NK-92 (cell line): ENCODE measurements around the gene MYLK2.

Experiments
- DNase-seq: peaks from one replicate; lab custom pipeline; 2025; ENCODE audit not compliant: unreplicated experiment; lab: John Stamatoyannopoulos, UW

MYLK2 gene

DNA sequence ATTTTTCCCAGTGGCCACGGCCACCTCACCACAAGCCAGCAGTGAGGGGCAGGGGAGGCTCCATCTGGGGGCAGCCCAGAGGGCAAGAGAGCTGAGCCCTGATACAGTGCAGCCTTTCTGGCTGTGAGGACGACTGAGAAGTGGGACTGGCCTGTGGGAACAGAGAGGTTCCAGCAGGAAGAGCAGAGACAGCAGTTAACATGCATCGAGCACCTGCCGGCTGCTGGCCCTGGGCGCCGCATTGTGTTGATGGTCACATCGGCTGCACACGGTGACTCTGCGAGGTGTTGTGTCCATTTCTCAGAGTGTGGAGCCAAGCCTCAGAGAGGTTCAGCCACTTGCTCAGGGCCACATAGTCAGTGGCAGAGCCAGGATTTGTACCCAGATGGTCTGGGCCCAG is 16.4 kb downstream of the MYLK2 start:
- no peak for DNase-seq

DNA sequence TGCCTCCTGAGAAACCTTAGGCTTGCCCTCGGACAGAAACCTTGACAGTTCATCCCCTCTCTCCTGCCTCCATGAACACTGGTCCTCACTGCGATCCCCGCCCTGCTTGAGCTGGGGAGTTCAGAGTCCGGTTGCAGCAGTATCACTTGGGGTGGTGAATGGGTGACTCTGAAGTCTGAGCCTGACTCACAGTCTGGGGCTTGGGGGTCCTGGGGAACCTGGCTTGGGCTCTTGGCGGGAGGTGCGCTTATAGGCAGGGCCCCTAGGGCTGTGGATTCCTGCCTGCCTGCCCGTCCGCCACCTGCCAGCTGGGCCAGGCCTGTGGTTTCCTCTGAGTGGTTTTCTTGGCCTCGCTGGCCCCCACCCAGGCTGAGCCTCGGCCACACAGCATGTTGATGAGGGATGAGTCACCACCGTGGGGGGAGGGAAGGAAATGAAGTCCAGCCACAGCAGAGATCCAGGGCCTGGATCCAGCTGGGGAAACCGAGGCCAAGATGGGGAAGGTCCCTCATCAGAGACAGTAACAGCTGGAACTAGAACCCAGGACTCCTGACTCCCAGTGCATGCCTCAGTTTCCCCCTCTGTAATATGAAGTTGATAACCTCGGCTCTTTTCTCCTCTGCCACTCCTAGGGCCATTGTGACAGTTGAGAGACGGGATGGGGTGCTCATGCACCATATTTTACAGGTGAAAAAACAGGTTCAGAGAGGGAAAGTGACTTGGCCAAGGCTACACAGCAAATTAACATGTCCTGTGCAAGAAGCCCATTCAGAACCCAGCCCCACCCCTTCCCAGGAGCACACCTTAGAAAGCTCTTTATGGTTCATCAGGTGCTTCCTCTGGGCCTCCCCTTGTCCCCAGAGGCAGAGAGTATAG is 17.1 kb downstream of the MYLK2 start:
- no peak for DNase-seq

DNA sequence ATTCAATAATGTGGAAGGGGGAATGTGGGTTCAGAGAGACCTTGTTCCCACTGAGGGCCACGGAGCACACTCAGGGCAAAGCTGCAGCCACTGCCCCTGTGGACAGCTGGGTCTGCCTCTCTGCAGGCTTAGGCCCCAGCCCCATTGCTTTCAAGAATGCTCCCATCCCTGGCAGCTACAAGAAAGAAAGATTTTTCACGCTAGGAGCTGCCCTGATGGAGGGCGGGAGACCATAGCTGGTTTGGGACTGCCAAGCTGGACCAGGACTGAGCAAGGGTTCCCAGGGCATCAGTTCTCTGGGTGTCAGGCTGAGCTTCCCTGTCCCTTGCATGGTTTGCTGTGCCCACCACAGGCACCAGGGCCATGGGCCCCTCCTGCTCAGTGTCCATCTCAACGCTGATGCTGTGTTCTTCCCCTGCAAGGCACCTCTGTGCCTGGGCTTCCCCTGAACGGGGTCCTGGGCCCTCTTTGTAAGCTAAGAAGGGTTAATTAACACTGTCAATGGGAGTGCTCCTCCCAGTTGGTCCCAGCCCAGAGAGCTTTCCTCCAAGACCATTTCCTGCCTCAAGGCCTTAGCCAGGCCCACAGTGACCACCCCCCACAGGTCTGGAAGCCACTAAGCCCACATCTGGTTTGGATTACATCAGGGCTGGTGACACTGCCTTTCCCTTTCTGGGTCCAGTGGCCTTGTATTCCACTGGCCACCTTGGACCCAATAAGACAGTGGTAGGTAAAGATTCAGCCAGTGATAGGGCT is 17.9 kb downstream of the MYLK2 start:
- DNase-seq: no peak

DNA sequence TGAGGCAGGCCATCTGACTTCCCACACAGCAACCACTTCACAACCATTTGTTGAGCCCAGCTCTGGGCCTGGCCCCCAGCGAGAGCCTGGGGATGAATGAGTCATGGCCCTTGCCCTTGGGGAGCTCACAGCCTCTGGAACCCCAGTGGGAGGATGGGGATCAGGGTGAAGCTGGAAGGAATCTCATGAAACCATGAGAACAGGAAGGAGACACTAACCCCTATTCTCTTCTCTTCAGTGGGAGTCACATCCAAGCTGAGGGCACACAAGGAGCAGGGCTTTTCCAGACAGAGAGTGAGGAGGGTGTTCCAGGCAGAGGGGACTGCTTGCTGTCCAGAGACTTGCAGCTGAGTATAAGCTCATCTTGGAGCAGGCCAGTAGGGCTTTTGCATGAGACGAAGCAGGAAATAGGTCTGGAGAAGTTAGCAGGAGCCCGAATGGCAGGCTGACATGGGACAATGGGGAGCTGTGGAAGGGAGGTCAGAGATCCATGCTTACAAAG is 18.8 kb downstream of the MYLK2 start:
- no peak for DNase-seq

DNA sequence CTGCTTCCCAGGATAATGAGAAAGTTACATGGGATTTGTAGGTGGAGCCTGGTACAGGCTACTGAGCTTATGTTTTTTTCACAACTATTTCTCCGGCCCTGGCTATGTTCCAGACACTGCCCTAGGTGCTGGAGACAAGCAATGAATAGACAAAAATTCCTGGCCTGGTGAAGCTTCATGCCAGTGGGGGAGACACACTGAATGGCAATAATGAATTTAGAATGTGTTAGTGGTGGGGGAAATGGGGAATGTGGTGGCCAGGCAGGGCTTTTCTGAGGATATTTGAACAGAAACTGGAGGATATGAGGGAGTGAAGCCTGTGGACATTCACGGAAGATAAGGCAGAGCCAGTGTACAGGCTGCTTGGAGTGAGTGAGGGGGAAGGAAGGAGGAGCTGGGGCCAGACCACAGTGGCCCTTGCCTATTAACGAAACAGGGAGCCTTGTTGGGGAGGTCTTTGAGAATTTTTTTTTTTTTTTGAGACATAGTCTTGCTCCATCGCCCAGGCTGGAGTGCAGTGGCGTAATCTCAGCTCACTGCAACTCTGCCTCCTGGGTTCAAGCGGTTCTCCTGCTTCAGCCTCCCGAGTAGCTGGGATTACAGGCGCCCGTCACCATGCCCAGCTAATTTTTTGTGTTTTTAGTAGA is 19.6 kb downstream of the MYLK2 start:
- DNase-seq: no peak

DNA sequence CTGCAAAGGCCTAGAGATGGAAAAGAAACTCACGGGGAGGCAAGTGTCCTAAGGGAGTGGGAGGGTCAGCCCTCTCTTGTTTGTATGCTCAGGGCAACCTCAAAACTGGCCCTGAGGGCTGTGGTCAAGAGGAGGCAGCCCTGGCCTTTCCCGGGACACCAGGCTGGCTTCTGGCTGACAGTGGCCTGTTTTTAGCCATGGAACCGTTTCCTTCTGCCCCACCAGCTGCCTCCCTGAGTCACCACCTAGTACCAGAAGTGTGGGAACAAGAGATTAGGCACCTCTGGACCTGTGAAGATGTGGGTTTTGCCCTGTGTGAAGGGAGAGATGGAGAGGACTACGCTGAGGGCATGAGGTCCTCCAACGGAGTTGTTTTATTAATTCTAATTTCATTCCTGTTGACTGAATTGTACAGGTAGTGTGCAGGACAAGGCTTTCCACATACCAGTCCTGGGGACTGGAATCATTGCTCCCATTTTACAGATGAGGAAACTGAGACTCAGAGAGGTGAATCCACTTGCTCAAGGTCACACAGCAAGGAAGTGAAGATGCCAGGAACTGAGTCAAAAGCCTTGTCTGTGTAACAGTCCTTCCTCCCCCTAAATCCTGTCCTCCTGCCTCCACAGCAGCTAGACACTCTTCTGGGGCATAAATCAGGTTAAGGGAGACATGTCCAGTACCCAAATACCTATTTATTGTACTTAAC is 20.8 kb downstream of the MYLK2 start:
- DNase-seq: no peak

DNA sequence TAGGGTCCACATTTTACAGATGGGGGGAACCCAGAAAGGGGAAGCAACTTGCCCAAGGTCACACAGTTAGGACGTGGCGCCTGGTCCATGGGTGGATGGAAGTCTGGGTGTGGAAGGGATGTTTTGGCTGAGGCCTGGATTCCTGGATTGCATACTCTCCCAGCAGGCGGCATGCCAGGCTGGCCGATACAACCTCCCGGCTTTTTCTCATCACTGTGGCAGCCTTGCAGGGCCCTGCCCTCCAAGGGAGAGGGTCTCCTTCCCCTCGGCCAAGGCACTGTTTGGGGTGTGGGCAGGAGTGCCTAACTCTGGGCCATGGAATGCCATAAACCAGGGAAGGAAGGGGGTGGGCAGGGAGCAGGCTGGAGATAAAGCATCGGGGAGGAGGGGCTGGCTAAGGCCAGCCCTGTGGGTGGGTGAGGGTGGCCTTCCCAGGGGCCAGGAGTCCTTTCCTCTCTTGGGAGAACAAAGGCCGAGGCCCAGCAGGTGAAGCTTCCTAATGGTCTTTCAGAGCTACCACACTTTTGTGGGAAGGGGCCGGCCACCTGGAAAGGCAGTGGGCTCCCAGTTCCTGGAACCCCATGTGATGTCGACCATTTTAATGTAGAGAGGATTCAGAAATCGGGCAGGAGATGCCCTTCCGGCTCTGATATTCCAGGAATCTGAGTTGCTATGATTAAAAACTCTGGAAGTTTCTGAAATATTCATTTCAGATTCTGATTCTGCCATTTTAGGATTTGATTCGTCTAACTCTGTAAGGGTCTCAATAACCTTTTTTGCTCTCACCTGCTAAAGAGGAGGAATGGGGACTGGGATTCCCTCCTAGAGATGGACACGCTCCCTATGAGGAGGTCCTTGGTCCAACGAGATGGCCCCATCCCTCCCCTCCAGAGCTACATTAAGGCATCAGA is 22.0 kb downstream of the MYLK2 start:
- DNase-seq: no peak

DNA sequence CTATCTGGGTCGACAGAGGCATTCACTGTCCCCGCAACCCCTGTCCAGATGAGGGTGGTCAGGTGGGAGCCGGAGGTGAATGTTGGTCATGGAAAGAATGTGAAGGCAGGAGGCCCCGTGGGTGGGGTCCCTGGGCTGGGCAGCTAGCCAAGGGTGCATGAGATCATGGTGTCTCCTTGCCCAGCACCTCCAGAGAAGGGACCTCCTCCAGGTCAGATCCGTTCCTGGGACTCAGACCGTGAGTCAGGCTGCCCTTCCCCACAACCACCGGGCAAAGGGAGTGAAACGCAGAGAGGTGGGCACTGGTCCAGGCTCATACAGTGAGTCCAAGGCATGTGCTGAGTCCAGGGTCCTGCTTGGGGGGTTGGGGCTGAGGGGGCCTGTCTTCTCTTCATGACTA is 22.8 kb downstream of the MYLK2 start:
- no peak for DNase-seq

DNA sequence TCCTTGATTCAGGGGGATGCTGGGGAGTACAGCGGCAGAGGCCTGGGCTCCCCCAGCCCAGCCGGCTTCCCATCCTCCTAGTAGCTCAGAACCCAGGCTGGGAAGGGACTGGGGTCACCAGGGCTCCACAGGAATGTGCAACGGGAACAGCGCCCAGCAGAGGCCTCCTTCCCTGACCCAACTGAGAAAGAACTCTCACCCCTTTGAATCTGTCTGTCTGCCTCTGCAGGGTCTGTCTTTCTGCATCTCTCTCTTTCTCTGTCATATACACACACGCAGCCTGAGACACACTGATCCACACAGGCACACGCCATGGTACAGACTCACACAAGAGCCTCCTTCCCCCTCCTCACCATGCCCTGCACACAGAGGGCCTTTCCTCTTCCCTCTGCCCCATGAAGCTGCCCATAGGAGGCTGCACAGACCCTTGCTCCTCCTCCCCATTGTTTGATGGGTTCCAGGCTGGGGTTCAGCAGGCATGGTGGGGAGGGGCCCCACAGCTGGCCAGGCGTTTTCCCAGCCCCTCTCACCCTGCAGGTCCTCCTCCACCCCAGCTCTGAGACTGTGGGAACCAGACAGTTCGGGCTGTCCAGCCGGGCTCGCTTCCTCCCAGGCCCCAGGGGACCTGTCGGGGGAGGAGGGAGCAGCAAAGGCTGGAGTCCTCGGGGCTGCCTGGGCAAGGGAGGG is 23.5 kb downstream of the MYLK2 start:
- DNase-seq: no peak

DNA sequence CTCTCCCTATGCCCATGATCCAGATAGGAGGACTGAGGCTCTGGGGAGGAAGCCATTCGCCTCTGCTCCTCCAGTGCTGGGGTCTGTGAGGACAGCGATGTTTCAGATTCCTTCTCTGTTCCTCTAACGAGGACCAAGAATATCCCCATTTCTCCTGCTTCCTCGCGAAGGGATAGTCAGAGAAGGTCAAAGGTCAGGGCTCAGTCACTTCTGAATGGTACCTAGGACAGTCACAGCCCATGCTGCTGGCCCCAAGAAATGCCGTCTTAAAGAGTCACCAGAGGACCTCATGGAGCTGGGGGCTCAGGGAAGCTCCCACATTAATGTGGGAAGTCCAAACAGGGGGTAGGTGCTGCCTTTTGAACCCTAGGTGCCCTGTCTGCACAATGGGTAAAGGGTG is 24.1 kb downstream of the MYLK2 start:
- no peak for DNase-seq

DNA sequence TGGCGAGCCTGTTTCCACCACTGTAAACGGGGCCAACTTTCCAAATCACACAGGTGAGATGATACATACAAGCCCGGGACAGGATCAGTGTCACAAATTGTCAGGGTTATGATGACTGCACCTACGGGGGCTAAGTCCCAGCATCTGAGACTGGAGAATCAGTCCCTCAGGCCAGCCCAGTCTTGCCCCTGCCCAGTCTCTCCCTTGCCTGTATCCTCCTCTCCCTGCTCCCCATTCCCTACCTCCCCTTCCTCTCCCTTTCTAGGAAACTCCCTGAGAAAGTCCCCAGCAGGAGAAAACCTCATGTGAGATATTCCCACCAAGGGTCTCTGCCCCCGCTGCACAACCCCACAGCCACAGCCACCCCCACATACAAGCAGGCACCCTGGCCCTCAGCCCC is 24.7 kb downstream of the MYLK2 start:
- DNase-seq: no peak

DNA sequence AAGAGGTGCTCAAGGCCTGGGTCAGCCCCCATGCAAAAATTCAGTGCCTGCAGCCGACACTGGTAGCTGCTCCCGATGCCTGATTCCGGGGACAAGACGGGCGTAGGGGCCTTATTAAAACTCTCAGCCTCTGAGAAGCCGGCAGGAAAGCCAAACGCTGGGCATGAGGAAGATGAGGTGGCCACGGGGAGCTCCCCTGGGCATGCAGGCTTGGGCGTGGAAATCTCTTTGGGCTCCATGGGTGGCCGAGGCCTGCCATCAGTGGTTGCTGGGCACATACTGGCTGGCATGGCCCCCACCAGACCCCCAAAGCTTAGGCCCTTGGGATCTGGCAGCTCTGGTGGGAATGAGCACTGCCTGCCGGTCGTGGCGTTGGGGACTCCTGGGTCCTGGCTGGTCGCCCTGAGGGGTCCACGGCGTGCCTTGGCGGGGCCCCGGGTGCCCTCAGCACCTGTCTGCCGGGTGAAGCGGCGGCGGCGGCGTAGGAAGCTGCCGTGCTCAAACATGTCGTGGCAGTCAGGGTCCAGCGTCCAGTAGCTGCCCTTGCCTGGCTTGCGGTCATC is 25.7 kb downstream of the MYLK2 start:
- DNase-seq: no peak

DNA sequence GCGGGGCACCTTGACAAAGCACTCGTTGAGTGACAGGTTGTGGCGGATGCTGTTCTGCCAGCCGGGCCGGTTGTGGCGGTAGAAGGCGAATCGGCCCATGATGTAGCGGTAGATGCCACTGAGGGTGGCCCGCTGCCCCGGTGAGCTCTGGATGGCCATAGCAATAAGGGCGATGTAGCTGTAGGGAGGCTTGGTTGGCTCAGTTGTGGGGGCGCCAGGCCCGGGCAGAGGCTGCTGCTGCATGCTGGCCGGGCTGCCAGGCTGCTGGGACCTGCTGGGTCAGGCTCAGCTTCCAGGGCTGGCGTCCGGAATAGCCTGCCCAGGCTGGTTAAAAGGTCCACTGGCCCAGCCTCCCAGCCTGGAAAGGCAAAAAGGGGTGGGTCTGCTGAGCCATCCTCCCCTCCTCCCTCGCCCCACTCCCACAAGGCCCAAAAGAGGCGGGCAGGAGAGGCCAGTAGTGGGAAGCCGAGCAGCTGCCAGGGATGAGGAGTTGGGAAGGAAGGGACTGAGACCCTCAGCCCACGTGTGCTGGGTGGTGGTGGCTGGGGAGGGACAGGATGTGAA is 26.2 kb downstream of the MYLK2 start, which contains the start of gene FOXS1:
Gene FOXS1, minus strand, starts transcription at position 305 of the 564 bp plus-strand sequence. Its CDS starts 62 bp downstream, at position 243.
- no peak for DNase-seq

DNA sequence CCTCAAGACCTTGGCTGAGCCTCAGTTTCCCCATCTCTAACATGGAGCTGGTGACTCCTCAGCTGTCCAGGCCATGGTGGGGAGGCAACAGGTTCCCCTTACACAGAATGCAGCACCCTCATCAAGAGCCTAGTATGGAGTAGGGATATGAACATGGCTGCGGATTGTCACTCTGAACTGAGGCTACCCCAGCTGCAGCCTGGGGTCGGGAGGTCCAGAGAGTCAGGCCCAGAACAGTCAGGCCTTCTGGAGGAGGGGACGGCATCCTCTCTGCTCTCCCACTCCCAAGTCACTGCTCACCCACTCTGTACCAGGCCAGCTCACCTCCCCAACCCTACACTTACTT is 27.6 kb downstream of the MYLK2 start:
- DNase-seq: no peak

DNA sequence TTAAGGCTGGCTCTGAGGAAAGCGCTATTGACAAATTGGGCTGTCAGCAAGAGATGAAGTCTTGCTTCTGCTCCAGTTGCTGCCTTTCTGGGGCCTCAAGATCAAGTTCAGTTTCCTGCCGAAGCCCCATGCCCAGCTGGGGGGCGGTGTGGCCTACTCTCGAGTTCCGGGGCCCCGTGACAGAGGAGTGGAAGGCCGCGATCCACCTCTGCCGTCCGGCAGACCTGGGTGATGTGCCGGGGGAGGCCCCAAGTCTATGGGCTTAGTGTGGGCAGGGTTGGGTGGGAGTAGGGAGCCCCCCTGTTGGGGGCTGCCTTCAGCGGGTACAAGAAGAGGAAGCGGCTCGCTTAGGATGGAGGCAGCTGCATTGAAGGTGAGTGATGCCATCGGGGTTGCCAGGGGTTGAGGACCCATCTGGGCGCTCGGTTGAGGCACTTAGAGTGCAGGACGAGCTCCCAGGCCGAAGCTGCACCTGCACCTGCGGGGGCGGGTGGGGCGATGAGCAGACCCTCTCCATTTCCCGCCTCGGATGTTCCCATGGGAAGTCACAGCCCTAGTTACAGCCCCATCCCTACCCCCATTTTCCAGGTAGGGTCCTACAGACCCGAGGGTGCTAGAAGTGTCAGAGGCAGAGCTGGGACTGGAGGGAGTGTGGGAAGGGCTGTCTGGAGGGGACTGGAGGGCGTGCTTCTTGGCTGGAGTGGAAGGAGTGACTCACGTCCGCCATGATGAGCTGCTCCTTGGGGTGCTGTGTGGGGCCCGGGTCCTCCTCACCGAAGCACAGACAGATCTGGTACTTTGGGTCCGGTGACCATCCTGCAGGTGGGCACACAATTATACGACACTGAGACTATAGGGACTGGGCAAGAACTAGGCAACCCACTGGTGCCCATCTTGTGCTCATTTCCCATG is 29.2 kb downstream of the MYLK2 start:
- no peak for DNase-seq

DNA sequence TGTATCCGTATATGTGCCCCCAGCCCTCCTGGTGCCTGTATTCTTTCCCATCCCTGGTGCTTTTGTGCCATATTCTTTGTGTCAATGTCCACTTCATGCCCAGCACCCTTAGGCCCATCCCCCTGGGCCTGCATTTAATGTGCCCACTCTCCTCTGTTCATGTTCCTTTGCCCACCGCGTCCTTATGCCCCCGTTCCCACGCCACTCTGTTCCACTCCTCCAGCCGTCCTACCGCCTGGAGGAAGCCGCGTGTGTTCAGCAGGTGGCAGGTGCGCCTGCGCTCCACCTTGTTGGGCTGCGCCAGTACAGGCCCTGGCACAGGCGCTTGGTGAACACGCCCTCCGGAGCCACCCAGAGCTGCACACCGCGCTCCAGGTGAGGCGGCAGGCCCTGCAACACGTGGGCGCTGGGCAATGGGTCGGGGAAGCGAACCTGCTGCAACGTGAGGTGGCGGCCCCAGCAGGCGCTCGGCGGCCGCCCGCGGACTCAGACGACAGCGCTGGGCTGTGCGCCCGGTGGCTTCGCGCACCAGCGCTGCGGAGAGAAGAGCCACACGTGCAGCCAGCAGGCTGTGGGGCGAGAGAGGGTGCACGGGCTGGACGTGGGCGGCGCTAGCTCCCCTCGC is 30.3 kb downstream of the MYLK2 start:
- no peak for DNase-seq

DNA sequence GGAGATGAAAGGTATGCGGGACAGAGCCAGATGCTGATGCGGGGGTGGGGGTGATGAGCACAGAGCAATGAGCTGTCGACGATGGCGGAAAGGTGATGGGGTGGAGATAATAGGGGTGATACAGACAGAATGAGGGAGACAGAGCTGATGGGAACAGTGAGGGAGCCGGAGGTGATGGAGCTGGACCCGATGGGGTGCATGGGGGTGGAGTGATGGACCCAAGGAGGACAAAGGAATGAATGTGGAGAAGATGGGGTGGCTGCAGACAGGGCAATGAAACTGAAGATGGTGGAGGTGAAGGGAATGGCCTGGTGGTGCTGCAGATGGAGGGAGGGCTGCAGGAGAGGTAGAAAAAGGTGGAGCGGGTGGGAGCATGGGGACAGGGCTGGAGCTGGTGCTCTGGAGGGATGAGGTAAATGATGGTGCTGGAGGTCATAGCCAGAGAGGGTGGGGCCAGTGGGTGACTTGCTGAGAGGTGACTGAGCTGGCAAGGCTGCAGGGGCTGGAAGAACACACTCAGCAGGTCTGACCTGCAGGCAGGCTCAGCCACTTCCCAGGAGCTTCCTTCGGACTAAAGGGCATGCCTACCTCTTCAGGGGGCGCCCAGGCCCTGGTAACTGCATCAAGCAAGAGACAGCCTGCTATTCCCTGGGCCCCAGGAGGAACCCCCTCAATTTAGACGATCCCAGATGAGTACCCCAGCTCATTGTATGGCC is 32.2 kb downstream of the MYLK2 start:
- no peak for DNase-seq
